HG03457 (cell line): ENCODE data around the gene BCAS1.
"Not testable (repeated sequence)": the region's sequence is repeated elsewhere in the genome, so short reads cannot be mapped to it uniquely, and the experiment has no call there.

Experiments
- ATAC-seq: cut with Tn5 transposase; IDR thresholded peaks from one replicate; pipeline ENCODE4 v1.9.1; 2021; ENCODE audit warnings: moderate number of reproducible peaks; ENCODE audit not compliant: unreplicated experiment

The BCAS1 gene

DNA sequence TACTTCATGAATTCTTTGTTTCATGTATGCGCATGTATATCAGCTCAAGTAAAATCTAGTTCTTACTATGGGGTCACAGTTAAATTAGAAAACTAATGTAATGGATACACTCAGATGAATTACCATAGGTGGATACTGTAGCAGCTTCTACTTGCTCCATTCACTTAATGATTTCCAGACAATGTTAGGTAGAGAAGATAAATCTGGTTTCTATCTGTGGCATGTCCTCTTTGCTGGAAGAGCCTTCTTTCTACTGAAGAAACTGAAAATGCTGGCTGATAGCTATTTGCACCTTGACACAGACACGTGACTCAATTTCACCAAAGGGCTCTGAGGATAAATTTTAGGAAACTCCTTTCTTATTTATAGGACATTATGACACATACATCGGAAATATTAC lies 49.5 kb downstream of the BCAS1 start:
- ATAC-seq: no peak

DNA sequence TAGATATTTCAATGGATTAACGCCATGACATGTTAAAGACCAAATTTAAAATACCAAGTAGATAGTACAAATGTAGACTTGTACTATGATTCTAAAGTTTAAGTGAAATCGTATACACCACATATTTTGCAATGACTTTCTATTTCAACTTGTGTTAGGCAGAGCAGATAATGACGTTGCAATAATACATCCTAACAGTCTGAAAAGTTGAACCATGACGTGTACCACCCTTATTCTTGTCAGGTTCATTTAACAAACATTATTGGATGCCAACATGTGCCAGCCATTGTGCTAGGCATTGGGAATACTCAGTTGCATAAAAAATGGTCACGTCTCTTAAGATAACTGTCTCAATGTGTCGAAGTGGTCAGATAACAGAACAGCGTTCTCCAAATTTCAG lies 50.0 kb downstream of the BCAS1 start:
- ATAC-seq: no peak

DNA sequence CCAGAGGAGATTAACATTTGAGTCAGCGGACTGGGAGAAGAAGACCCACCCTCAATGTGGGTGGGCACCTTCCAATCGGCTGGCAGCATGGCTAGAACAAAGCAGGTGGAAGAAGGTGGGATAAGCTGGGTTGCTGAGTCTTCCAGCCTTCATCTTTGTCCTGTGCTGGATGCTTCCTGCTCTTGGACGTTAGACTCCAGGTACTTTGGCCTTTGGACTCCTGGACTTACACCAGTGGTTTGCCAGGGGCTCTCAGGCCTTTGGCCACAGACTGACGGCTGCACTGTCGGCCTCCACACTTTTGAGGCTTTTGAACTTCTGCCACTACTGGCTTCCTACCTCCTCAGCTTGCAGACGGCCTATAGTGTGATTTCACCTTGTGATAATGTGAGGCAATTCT lies 50.8 kb downstream of the BCAS1 start:
- ATAC-seq: no peak

DNA sequence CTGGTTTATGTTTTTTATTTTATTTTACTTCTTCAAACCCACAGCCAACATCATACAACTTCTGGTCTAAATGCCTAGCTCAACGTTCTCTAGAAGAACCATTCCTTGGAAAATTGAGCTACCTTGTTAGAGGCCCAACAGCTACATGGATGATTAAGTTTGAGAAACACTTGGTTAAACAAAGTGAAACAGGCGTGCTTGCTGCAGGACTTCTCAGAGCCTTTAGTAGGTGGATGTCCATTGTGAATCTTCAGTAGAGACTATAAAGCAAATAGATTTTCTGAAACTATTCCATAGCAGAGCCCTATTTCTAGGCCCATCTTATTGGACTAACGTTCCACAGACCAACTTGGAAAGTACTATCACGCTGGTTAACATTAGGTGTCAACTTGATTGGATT lies 51.3 kb downstream of the BCAS1 start:
- ATAC-seq: no peak

DNA sequence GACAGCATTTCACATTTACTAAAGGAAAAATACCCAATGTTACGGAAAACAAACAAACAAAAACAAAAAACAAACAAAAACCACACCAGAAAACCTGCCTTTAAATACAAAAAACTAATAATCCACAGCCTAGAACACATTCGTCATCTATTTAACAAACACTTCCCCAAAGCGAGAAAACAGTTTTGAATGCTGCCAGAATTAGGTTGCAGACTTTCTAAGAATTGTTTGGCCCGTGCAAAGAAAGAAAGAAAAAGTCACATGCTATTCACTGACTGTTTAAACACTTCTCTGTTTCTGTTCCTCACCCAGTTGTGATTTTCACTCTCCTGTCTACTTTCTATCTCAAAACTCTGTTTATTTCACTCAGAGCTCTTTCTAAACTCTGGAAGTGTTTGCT lies 52.5 kb downstream of the BCAS1 start:
- ATAC-seq: peak; percentile 67

DNA sequence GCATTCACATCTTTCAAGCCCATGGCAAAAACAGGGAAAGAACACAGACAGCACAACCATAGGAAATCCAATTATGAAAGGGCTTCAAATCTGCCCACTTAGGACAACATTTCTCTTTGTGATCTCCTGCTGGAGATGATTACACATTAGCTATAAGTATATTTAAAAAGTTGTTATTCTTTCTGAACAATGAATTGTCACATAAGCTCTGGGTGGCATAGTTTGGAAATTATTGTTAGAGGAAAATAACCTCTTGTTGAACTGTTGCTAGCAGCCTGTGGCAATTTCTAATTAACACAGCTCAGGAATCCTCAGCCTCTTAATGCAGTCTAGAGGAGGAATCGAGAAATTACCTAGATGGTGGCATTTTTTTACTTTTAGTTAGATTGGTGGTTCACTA lies 54.9 kb downstream of the BCAS1 start:
- no peak for ATAC-seq

DNA sequence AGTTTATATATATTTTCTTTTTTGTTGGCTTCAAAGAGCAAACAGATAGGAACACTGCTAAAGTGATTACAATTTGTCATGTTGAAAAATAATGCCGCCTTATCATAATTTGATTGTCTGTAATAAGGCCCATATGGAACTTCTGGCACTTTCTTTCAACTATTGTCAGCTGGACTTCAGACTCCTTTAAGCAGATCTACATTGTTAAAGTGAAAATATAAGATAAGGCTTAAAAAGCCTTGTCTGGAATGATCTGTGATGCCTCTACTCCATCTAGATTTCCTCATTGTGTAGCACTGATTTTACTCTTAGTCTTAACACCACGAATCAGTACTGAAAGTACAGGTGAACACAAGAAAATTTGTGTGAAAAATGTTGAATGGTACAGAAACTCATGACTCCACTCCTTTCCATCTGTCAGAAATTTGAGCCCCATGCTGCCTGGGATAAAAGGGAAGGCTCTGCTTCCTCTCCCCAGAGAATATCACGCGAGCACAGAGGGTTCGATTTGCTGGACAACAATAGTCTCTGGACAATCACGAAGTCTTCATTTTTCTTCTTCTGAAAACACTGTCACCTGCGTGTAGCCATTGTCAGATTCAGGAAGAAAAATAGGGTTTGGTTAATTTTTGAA lies 56.0 kb downstream of the BCAS1 start:
- ATAC-seq: no peak

DNA sequence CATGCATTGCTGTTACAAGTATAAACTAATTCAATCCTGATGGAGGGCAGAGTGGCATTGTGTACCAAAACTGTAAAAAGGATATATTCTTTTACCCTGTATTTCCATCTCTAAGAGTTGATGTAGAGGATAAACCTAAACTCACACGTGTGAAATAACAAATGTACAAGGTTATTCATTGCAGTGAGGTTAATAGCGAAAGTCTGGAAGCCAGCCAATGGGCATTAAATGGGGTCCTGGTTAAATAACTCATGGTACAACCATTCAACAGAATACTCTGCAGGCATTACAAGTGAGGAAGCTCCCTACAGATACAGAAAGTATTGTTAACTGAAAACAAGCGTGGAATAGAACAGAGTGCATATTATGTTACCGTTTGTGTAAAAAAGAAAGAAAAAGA lies 56.9 kb downstream of the BCAS1 start:
- no peak for ATAC-seq

DNA sequence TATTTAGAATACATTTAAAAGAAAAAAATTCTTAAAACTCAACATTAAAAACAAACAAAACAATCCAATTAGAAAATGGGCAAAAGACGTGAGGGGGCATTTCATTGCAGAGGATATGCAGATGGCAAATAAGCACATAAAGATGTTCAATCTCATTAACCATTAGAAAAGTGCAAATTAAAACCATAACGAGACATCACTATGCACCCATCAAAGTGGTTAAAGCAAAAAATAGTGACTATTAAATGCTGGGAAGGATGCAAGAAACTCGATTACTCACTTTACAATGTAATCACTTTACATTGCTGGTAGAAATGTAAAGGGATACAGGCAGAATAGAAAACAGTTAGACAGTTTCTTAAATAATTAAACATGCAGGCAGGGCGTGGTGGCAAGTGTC lies 59.0 kb downstream of the BCAS1 start:
- ATAC-seq: no peak

DNA sequence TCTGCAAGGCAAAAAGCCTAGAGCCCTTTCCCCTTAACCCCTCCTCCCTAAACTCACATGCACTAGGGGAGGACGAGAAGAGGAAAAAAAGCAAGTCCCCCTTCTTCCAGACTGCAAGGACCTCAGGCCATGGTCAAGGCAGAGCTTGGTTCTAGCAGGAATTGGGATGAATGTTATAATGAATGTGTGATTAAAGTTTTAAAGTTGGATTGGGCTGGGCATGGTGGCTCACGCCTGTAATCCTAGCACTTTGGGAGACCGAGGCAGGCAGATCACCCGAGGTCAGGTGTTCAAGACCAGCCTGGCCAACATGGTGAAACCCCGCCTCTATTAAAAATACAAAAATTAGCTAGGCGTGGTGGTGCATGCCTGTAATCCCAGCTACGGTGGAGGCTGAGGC lies 64.2 kb downstream of the BCAS1 start:
- not testable (repeated sequence) for ATAC-seq

DNA sequence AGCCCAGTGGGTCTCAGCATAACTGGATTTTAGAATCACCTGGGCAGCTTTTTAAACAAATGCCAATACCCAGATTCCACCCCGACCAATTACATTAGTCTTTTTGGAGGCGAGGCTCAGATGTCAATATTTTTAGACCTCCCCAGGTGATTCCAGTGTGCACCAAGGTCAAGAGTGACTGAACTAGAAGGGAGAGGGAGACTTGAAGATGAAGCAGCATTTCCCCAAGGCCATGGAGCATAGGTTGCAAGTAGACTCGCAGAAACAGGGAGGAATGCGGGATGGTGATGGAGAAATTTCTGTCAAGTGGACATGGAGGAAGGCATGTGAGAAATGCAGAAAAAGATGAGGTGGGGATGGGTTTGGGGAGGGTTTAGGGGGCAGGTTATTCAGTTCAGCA lies 64.9 kb downstream of the BCAS1 start:
- no peak for ATAC-seq

DNA sequence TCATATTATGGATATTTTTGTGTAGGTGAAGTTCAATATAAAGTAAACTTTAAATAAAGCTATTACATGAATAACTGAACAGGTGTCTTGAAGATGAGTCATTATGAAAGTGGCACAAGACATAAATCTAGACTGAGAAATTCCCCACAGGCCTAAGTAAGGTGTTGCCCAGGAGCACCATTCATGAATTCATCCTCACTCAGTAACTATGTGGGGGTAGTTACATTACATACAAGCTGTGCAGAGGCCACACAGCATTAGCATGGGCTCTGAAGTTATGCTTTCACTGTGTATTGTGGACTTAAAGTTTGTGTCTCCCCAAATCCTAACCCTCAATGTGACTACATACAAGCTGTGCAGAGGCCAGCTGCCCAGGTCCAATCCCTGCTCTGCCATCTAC lies 65.9 kb downstream of the BCAS1 start:
- peak; percentile 98 for ATAC-seq

DNA sequence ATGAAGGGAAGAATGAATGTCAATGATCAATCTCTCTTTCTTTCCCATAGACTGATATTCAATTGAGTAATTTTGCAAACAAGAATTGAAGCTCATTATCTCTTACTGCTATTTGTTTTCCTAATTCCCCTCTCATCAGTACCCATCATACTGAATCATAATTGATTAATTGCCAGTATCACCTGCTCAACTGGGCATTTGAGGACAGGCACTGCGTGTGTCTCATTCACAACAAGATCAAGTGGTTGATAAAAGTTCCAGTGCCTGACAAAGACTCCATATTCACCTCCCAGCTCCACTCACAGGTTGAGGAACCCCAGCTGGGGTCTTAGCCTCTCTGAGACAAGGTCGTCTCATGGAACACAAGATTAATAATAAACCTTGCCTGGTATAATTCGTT lies 67.7 kb downstream of the BCAS1 start:
- no peak for ATAC-seq

DNA sequence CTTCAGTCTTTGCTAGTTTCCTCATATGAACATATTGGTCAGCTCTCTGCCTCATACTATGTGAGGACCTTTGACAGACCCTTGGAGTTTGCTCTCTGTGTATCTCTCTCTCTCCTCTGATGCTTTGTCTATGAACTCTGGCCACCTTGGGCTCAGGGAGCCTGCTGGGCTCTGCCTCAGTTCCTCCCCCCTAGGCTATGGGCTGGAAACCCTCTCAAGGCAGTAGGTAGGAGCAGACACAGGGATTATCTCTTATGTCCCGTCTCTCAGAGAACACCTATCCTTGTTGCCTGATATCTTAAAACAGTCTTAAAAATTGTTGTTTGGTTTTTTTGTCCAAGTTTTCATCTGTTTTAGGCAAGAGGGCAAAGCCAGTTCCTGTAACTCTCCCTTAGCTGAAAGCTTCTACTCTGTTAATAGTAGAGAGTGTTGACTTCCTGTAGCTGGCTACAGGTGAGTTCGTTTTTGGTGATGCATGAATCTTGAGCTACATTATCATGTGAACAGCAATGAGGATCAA lies 68.3 kb downstream of the BCAS1 start:
- ATAC-seq: no peak

DNA sequence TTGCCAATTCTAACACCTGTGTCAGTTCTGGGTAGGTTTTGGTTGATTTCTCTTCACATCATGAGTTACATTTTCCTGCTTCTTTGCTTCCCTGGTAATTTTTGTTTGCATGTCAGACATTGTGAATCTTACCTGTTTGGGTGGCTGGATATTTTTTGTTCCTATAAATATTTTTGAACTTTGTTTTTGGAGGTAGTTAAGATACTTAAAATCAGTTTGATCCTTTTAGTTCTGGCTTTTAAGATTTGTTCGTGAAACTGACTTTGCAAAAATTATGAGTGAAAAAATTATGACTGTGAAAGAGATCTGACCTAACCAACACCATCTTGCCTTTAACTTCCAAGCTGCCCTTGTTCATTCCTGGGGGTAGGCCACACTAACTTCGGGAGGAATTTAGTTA lies 69.5 kb downstream of the BCAS1 start:
- no peak for ATAC-seq

DNA sequence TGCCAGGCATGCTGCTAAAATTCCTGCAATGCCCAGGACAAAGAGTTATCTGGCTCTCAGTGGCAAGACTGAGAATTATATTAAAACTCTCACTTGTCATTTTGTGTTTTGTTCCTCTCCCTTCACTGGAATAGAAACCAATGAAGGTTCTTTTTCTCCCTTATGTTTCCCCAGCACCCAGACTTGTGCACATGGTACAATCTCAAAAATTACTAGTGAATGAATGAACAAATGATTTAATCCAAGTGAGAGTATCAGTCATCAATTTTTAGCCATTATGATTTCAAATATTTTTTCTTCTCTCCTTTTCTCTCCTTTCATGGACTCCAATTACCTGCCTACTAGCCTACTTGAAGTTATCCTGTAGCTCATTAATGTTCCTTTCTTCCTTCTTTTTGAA lies 70.1 kb downstream of the BCAS1 start:
- no peak for ATAC-seq

DNA sequence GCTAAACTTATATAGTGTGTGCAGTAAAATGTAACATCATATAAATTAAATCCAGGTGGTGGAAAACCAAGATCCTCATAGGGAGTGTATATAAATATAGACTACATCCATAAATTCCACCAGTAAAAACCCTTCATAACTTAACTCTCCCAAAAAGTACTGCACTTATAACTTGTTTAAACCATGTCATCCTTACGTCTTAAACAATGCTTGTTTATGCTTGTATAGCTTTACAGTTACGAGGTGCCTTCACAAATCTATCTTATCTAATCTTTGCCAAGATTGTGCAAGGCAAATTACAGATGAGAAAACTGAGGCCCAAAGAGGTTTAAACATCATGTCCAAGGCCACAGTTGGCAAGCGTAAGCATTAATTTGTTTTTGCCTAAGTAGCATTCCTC lies 71.3 kb downstream of the BCAS1 start:
- no peak for ATAC-seq

DNA sequence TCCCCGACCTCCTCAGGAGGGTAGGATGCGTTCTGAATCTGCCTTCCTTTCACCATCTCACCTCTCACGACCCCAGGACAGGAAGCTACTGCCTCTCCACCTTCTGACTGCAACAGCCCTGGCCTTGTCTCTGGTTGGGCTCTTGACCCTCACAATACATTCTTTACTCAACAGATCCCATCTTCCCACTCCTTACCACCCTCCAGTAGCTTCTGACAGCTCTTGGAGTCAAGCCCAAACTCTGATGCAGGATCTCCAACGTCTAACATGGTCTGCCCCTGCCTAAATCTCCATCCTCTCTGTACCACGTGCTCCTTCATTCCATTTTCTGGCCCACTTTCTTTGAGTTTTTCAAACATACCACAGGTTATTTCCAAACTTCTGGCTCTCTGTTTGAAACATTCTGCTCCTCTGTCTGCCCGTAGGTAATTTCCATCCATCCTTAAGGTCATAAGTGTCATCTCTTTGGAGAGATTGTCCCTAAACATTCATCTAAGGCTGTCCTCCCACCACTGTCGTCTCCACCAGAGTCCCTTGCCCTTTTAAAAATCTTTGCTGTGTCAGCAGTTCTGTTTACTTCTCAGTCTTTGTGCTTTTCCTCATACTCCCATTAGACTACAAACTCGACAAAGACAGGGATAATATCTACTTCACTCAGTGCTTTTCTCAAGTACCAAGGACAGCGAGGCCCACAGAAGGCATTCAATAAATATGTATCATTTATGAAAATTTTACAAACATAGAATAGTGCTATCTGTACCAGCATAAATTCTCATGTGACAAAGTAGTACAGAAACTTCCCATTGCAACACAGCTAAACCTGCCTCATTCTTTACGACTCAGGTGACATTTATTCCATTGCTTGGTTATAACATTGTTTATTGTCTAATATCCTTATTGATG lies 73.6 kb downstream of the BCAS1 start:
- ATAC-seq: no peak

DNA sequence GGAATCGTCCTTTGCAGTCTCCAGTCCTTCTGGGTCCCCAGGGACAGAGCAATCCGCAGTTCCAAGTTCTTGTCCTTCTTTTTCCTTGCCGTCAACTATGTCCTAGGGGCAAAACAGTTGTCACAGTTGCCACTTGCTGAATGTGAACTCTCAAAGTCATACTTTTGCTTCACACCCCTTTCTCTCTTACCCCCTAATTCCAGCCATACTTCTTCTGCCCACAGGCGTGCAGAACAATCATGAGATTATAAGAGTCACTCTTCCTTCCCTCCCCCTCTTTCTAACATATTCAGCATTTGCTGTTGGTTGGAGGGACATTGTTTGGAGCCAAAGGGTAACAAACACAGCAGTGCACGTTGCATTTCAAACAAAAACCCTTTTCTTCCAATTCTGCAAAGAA lies 74.4 kb downstream of the BCAS1 start:
- ATAC-seq: no peak

DNA sequence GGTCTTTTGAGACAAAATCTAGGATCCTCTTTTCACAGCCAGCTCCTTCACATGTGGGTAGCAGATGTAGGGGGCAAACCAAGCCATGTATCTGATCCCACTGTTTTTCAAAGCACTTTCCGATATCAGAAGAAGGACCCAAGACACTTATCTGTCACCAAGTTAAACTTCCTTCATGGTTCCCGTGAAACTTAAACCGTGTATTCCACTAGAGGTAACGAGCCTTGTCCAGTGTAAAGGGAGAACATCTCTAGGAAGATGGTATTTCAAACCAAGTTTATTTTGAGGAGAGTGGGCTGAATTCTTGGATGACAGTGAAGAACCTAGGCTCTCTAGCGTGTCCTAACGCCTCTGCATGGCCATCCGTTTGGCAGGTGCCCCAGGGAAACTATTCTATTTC lies 76.3 kb downstream of the BCAS1 start:
- ATAC-seq: no peak

DNA sequence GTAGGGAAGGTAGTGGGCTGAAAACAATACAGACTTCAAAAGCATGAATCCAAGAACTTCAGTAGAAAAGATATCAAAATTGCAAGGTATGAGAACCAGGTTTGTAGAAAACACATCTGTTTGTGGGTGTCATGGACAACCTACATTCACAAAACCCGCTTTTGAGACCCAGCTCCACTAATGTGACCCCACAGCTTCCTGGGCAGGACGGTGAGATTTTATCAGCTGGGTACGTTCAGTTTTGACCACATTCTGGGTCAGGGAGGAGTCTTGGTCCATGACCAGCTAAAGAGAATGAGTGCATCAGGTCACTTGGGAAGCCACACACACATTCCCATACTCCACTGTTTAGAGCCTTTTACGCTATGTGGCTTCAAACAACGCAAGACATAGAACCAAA lies 77.1 kb downstream of the BCAS1 start:
- ATAC-seq: no peak

DNA sequence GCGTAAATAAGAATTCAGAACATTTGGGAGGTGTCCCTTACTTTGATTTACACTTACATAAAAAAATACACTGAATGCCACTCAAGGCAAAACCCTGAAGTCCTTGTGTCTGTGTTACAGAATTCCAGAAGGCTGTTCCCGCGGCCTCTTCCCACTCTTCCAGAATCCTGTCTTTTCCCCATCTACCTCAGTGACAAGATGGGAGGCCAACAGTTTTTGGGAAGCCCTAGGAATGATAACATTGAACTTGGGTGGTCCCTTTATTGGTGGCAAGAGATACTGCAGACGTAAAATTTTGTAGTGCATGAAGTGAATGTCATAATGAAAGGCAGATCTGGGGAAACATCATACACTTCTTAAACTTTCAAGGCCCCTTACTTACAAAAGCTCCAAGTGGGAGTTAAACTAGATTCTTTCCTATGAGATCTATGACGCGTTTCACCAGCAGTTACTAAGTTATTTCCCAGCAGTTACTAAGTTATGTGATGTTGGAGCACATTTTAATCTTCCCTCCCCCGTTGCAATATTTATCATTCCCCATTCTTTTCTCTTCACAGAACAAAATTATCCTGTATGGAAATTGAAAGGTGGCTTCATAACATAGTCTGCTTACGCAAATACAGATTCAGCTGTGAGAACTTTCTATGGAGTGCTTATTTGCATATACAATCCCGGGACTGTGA lies 79.5 kb downstream of the BCAS1 start:
- no peak for ATAC-seq
